Measurements from ENCODE around the gene TMEM62. TPM values are rescaled to one million over a fixed set of nuclear protein-coding genes. Genes with fewer than 3 reads are reported as not detected.

The TMEM62 gene
- total and polyA plus RNA-seq, 9 of the 15 experiments (the other 6 are each of a cell fraction or from before 2014, with no cell fraction given), result 4.4 to 16.6 (median 11.1) TPM

- Histone ChIP-seq H3K27ac (ENCODE audit: extremely low read depth, low read depth, low read length) (peak overlapping the region; percentile 83), H3K4me2 (ENCODE audit: insufficient read depth, low read length) (peak overlapping the region; percentile 95), H3K79me2 (ENCODE audit: control insufficient read depth, insufficient read depth, low read length) (peaks cover 18% of the 10 kb centered on the region), H3K9me3 (replicated peaks; ENCODE audit: control insufficient read depth, insufficient read depth, low read depth, low read length) (no peaks in the 10 kb centered on the region), H3K4me3 (peak overlapping the region; percentile 70), H3K9ac (ENCODE audit: insufficient read depth in 1 of 2, low read depth in 2 of 2, low read length in 2 of 2) (peak overlapping the region; percentile 75 to 96), H3K36me3 (ENCODE audit: control insufficient read depth, insufficient read depth, low read length) (peaks cover 46% of the 10 kb centered on the region; the same call in 2 of the 3 replicates), H4K20me1 (replicated peaks; ENCODE audit: control insufficient read depth, insufficient read depth, low read length) (no peaks in the 10 kb centered on the region), H3K4me1 (replicated peaks in 1 of 2; ENCODE audit: control insufficient read depth in 2 of 2, insufficient read depth in 2 of 2, low read length in 2 of 2) (peaks cover 12 to 15% of the 10 kb centered on the region in 2 experiments), H2AFZ (ENCODE audit: low read depth, low read length) (peak overlapping the region; percentile 93), H3K9me1 (ENCODE audit: control insufficient read depth, insufficient read depth, low read length) (peaks cover 3% of the 10 kb centered on the region), H3K27me3 (ENCODE audit: control insufficient read depth in 2 of 2, insufficient read depth in 2 of 2, low read length in 2 of 2) (no peaks in the 10 kb centered on the region)
- in situ Hi-C loops (cut with MboI), result no loop called here
- BruUV-seq (replicated peaks), result no TSS peak
- POLR2A ChIA-PET, result interaction anchor here (1.3 to 2.3 kb wide), 4 partner anchors 9 to 18 kb away, joined by 4 to 7 read pairs (median 6); no protein-coding TSS in a partner anchor
- DNase-seq (ENCODE audit: extremely low read depth in 1 of 4, low spot score in 3 of 4) (no peak), ATAC-seq (peak; percentile 58), FAIRE-seq (peak; percentile 11)
- CTCF ChIA-PET (ENCODE audit: low intra/inter-chr PET ratio), result interaction anchor here (1.2 kb wide), 1 partner anchor 260 kb away, joined by 3 read pairs; no protein-coding TSS in a partner anchor
- under 1% methylated on average over 12 of the region's 13 CpGs for WGBS (ENCODE audit: insufficient coverage, low coverage, missing lambda C conversion rate)
- intact Hi-C loops (cut with micrococcal nuclease), result loop anchor here (2.0 to 10.0 kb wide), 3 partner anchors 81 to 484 kb away; partner anchors contain the start of gene UBR1
- TF ChIP-seq, protein P1, sequence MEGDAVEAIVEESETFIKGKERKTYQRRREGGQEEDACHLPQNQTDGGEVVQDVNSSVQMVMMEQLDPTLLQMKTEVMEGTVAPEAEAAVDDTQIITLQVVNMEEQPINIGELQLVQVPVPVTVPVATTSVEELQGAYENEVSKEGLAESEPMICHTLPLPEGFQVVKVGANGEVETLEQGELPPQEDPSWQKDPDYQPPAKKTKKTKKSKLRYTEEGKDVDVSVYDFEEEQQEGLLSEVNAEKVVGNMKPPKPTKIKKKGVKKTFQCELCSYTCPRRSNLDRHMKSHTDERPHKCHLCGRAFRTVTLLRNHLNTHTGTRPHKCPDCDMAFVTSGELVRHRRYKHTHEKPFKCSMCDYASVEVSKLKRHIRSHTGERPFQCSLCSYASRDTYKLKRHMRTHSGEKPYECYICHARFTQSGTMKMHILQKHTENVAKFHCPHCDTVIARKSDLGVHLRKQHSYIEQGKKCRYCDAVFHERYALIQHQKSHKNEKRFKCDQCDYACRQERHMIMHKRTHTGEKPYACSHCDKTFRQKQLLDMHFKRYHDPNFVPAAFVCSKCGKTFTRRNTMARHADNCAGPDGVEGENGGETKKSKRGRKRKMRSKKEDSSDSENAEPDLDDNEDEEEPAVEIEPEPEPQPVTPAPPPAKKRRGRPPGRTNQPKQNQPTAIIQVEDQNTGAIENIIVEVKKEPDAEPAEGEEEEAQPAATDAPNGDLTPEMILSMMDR (IDR thresholded peaks at IDR 0.05 in 2 of 3, conservative IDR thresholded peaks at IDR 0.05 in 1 of 3; ENCODE audit: insufficient read depth in 2 of 3, low read depth in 1 of 3, low read length in 3 of 3), result 0 out of 6 replicates have a peak, but pooled peaks of 1 of the 3 experiments have one; percentile 17
- TF ChIP-seq, protein P2, sequence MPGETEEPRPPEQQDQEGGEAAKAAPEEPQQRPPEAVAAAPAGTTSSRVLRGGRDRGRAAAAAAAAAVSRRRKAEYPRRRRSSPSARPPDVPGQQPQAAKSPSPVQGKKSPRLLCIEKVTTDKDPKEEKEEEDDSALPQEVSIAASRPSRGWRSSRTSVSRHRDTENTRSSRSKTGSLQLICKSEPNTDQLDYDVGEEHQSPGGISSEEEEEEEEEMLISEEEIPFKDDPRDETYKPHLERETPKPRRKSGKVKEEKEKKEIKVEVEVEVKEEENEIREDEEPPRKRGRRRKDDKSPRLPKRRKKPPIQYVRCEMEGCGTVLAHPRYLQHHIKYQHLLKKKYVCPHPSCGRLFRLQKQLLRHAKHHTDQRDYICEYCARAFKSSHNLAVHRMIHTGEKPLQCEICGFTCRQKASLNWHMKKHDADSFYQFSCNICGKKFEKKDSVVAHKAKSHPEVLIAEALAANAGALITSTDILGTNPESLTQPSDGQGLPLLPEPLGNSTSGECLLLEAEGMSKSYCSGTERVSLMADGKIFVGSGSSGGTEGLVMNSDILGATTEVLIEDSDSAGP (CRISPR knock-in tag; IDR thresholded peaks at IDR 0.05), result no peak
- TF ChIP-seq AFF1 (IDR thresholded peaks at IDR 0.05; ENCODE audit: low read depth in 1 of 2, partially characterized antibody in 2 of 2), result no peak
- TF ChIP-seq MAZ (CRISPR knock-in tag; conservative IDR thresholded peaks at IDR 0.05 in 1 of 2, IDR thresholded peaks at IDR 0.05 in 1 of 2), result peak in 1 of 2 experiments; percentile 3; a peak in 1 of 4 replicates
- TF ChIP-seq NKRF (IDR thresholded peaks at IDR 0.05; ENCODE audit: borderline replicate concordance), result peak; percentile 43; the same call in 1 of the 2 replicates
- TF ChIP-seq MTA1 (IDR thresholded peaks at IDR 0.05; ENCODE audit: borderline replicate concordance), result peak; percentile 10; the same call in 1 of the 2 replicates
- TF ChIP-seq TFAP4 (CRISPR knock-in tag; IDR thresholded peaks at IDR 0.05; ENCODE audit: borderline replicate concordance), result peak; percentile 47; the same call in 1 of the 2 replicates
- TF ChIP-seq NFE2L1 (tag; IDR thresholded peaks at IDR 0.05; ENCODE audit: borderline replicate concordance, low read depth), result no peak
Measured at GRCh38 chr15:43186003-43186353, 52.6 kb downstream of the TMEM62 start.

Data from K562 (cell line).